Astrocyte (in vitro differentiated cells and primary cell): Measurements from ENCODE around the gene SP7. TPM values are rescaled to one million over a fixed set of nuclear protein-coding genes. Genes with fewer than 3 reads are reported as not detected.

ENCODE experiments used
- total RNA-seq: library from RNA; stranded (reverse); gene quantifications from 2 replicates; pipeline ENCODE4 v1.2.1, GENCODE V29; 2021

The SP7 gene
- total RNA-seq, 1 donor from 2014 or later, result not detected

Other genes with a start within 250 kb of the SP7 start
- gene IGFBP6, start 238.7 kb downstream of the SP7 start, total RNA-seq, result 20.8 and 26.3 TPM in 2 replicates
- not detected in 2 replicates for gene SOAT2, start 232.9 kb downstream of the SP7 start, total RNA-seq
- gene ZNF740, start 155.6 kb downstream of the SP7 start, total RNA-seq, result 31.0 and 32.7 TPM in 2 replicates
- 16.7 and 19.4 TPM in 2 replicates for gene CSAD, start 155.4 kb downstream of the SP7 start, total RNA-seq
- gene ITGB7, start 129.1 kb downstream of the SP7 start, total RNA-seq, result 0.79 and 1.3 TPM in 2 replicates
- 10.1 and 11.7 TPM in 2 replicates for gene RARG, start 104.1 kb downstream of the SP7 start, total RNA-seq
- gene ESPL1, start 68.1 kb downstream of the SP7 start, total RNA-seq, result 1.2 and 2.0 TPM in 2 replicates
- 279 and 281 TPM in 2 replicates for gene PFDN5, start 40.8 kb downstream of the SP7 start, total RNA-seq
- gene MYG1, start 36.7 kb downstream of the SP7 start, total RNA-seq, result 37.8 and 40.9 TPM in 2 replicates
- gene AAAS, start 14.7 kb downstream of the SP7 start, total RNA-seq, result 40.8 and 44.4 TPM in 2 replicates
- 48.7 and 50.6 TPM in 2 replicates for gene SP1, start 43.8 kb upstream of the SP7 start, total RNA-seq
- gene AMHR2, start 87.5 kb upstream of the SP7 start, total RNA-seq, result not detected in 2 replicates
- gene PRR13, start 105.4 kb upstream of the SP7 start, total RNA-seq, result 159 and 190 TPM in 2 replicates
- gene PCBP2, start 115.7 kb upstream of the SP7 start, total RNA-seq, result 708 and 733 TPM in 2 replicates
- gene MAP3K12, start 163.1 kb upstream of the SP7 start, total RNA-seq, result 11.1 and 13.1 TPM in 2 replicates
- 40.4 and 51.1 TPM in 2 replicates for gene TARBP2, start 164.9 kb upstream of the SP7 start, total RNA-seq
- gene NPFF, start 171.1 kb upstream of the SP7 start, total RNA-seq, result 0.82 TPM in 1 of 2 replicates, not detected in the other